Measurements from ENCODE around the gene RBMS1.

Gene RBMS1

DNA sequence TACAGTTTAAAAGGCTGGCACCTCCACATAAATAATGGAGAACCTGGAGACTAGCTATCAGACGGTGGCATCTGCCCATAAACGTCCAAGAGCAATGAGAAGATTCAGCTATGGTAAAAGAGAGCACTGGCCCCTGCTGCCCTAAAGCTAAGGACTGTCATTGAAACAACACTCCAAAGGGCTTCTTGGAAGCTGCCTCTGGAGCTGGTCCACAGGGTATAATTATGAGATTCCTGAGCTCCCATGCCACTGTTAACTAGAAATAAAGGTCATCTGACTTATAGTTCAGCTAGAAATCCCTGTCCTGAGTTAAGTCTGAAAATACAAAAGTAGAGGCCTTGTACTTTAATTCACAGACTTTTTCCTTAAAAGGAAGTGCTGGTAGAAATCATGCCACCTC, 39.9 kb upstream of the RBMS1 start:
- TF ChIP-seq, protein P1, sequence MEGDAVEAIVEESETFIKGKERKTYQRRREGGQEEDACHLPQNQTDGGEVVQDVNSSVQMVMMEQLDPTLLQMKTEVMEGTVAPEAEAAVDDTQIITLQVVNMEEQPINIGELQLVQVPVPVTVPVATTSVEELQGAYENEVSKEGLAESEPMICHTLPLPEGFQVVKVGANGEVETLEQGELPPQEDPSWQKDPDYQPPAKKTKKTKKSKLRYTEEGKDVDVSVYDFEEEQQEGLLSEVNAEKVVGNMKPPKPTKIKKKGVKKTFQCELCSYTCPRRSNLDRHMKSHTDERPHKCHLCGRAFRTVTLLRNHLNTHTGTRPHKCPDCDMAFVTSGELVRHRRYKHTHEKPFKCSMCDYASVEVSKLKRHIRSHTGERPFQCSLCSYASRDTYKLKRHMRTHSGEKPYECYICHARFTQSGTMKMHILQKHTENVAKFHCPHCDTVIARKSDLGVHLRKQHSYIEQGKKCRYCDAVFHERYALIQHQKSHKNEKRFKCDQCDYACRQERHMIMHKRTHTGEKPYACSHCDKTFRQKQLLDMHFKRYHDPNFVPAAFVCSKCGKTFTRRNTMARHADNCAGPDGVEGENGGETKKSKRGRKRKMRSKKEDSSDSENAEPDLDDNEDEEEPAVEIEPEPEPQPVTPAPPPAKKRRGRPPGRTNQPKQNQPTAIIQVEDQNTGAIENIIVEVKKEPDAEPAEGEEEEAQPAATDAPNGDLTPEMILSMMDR (IDR thresholded peaks at IDR 0.05; ENCODE audit: low read length) = no peak
- TF ChIP-seq EZH2phosphoT487 (IDR thresholded peaks at IDR 0.05; ENCODE audit: low read length) (no peak), EZH2 (optimal IDR thresholded peaks at IDR 0.05; ENCODE audit: low read depth, low read length) (no peak)
- H3K9ac ChIP-seq (ENCODE audit: low read length) = no peak overlapping the region
- H3K9me2 ChIP-seq (replicated peaks; ENCODE audit: insufficient read depth, low read length) = no peaks in the 10 kb centered on the region
- no peak for DNase-seq
- no peaks in the 10 kb centered on the region for H3K79me2 ChIP-seq (ENCODE audit: low read length)
- H4K20me1 ChIP-seq (ENCODE audit: insufficient read depth, low read length) = no peaks in the 10 kb centered on the region
- H2AFZ ChIP-seq (ENCODE audit: low read length) = no peak overlapping the region
- no peak overlapping the region for H3K27ac ChIP-seq (ENCODE audit: low read length)
- H3K9me3 ChIP-seq (replicated peaks; ENCODE audit: insufficient read depth, low read length) = no peaks in the 10 kb centered on the region
- no peak overlapping the region for H3K4me2 ChIP-seq (ENCODE audit: low read depth, low read length)
- H3K4me1 ChIP-seq (ENCODE audit: low read length) = no peaks in the 10 kb centered on the region
- H3K27me3 ChIP-seq (replicated peaks; ENCODE audit: insufficient read depth, low read length) = no peaks in the 10 kb centered on the region
- no peaks in the 10 kb centered on the region for H3F3A ChIP-seq (ENCODE audit: insufficient read depth, low read length)
- H3K36me3 ChIP-seq (replicated peaks; ENCODE audit: insufficient read depth, low read length) = no peaks in the 10 kb centered on the region
- no peak overlapping the region for H3K4me3 ChIP-seq (ENCODE audit: low read length)

DNA sequence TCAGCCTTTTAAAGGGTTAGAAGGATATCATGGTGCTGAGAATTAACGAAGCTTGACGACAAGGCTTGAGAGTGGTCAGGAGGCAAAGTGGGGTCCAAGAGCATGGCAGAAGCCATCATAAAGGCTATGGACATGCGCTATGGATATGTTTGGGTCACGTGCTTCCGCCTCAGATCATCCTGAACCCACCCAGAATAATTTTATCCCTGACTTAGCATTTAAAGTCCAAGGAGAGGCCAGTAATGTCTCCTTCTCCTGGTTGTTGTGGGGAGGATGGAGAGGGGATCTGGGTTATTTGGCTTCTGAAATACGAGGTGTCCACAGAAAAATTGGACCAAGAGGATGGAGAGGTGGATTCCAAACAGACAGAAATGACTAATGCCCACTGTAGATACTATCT, 38.8 kb upstream of the RBMS1 start:
- TF ChIP-seq, protein P1 (IDR thresholded peaks at IDR 0.05; ENCODE audit: low read length) = no peak
- TF ChIP-seq EZH2 (optimal IDR thresholded peaks at IDR 0.05; ENCODE audit: low read depth, low read length) (no peak), EZH2phosphoT487 (IDR thresholded peaks at IDR 0.05; ENCODE audit: low read length) (no peak)
- H3K9ac ChIP-seq (ENCODE audit: low read length) = no peak overlapping the region
- H3K4me3 ChIP-seq (ENCODE audit: low read length) = no peak overlapping the region
- H3K79me2 ChIP-seq (ENCODE audit: low read length) = no peaks in the 10 kb centered on the region
- no peaks in the 10 kb centered on the region for H4K20me1 ChIP-seq (ENCODE audit: insufficient read depth, low read length)
- no peak overlapping the region for H3K27ac ChIP-seq (ENCODE audit: low read length)
- no peak overlapping the region for H3K4me2 ChIP-seq (ENCODE audit: low read depth, low read length)
- H2AFZ ChIP-seq (ENCODE audit: low read length) = no peak overlapping the region
- no peaks in the 10 kb centered on the region for H3K9me2 ChIP-seq (replicated peaks; ENCODE audit: insufficient read depth, low read length)
- H3F3A ChIP-seq (ENCODE audit: insufficient read depth, low read length) = no peaks in the 10 kb centered on the region
- H3K36me3 ChIP-seq (replicated peaks; ENCODE audit: insufficient read depth, low read length) = no peaks in the 10 kb centered on the region
- no peaks in the 10 kb centered on the region for H3K27me3 ChIP-seq (replicated peaks; ENCODE audit: insufficient read depth, low read length)
- no peaks in the 10 kb centered on the region for H3K4me1 ChIP-seq (ENCODE audit: low read length)
- no peak for DNase-seq
- H3K9me3 ChIP-seq (replicated peaks; ENCODE audit: insufficient read depth, low read length) = no peaks in the 10 kb centered on the region

DNA sequence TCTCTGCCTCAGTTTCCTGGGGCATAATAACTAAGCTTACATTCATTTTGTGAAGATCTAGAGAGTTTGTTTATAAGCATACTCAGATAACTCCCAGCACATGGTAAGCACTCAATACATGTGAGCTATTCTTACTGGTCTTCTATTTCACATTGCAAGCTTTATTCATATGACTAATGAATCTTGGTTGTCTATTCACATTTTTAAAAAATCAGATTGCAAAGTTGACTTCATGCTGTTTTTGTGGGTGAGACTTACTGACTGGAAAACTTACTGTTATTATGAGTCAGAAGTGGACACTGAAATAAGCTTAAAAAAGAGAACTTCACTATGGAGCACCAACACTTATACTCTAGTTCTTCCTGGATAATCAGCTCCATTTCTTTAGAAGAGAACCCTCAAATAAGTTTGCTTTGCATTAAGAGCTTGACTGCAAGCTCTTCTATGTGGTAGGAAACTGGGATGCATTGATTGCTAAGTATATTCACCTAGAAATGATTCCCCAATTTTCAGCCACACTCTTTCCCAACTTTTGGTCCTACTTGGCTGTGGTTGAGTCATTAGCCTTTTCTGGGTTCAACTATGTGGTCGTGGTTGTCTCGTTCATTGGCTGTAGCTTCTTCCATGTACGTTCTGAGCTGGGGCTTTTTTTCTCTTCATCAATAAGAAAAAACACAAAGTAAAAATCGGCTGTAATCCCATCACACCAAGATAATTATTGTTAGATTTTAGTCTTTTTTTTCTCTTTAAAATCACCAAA, 29.5 kb upstream of the RBMS1 start:
- H3K4me3 ChIP-seq (ENCODE audit: low read length) = no peak overlapping the region
- no peak overlapping the region for H2AFZ ChIP-seq (ENCODE audit: low read length)
- no peaks in the 10 kb centered on the region for H3K79me2 ChIP-seq (ENCODE audit: low read length)
- no peaks in the 10 kb centered on the region for H3K27me3 ChIP-seq (replicated peaks; ENCODE audit: insufficient read depth, low read length)
- H3K4me2 ChIP-seq (ENCODE audit: low read depth, low read length) = no peak overlapping the region
- no peaks in the 10 kb centered on the region for H3K4me1 ChIP-seq (ENCODE audit: low read length)
- no peak overlapping the region for H3K9ac ChIP-seq (ENCODE audit: low read length)
- no peaks in the 10 kb centered on the region for H3K9me2 ChIP-seq (replicated peaks; ENCODE audit: insufficient read depth, low read length)
- H3K36me3 ChIP-seq (replicated peaks; ENCODE audit: insufficient read depth, low read length) = no peaks in the 10 kb centered on the region
- no peaks in the 10 kb centered on the region for H3F3A ChIP-seq (ENCODE audit: insufficient read depth, low read length)
- no peaks in the 10 kb centered on the region for H4K20me1 ChIP-seq (ENCODE audit: insufficient read depth, low read length)
- H3K9me3 ChIP-seq (replicated peaks; ENCODE audit: insufficient read depth, low read length) = no peaks in the 10 kb centered on the region
- TF ChIP-seq EZH2phosphoT487 (IDR thresholded peaks at IDR 0.05; ENCODE audit: low read length) (no peak), EZH2 (optimal IDR thresholded peaks at IDR 0.05; ENCODE audit: low read depth, low read length) (no peak)
- TF ChIP-seq, protein P1 (IDR thresholded peaks at IDR 0.05; ENCODE audit: low read length) = no peak
- no peak overlapping the region for H3K27ac ChIP-seq (ENCODE audit: low read length)
- DNase-seq = no peak

All from MM.1S (cell line).